Liver (tissue), 9 donors: ENCODE results near the gene PLEKHA7. TPM values are rescaled to one million over a fixed set of nuclear protein-coding genes. Genes with fewer than 3 reads are reported as not detected.

Source experiments
- DNase-seq: peaks from one replicate; pipeline ENCODE4 v3.0.0-alpha.2; 2017; ENCODE audit warnings: low spot score
- H3K27ac ChIP-seq, 2 donors: one replicate each; pipeline ENCODE4 v1.7.0; 2013; ENCODE audit warnings: inconsistent platforms in 2 of 2, low read length in 2 of 2, control low read depth in 1 of 2, low read depth in 1 of 2, mild to moderate bottlenecking in 1 of 2
- H3K27me3 ChIP-seq, 4 donors: one replicate each; pipeline versions ENCODE4 v1.6.1 to v1.7.0; 2013; ENCODE audit warnings: low read length in 3 of 4, inconsistent platforms in 1 of 4, mild to moderate bottlenecking in 1 of 4, moderate library complexity in 1 of 4; ENCODE audit not compliant: control insufficient read depth in 4 of 4, insufficient read depth in 4 of 4
- H3K36me3 ChIP-seq, 4 donors: one replicate each; pipeline versions ENCODE4 v1.6.1 to v1.7.0; 2013; ENCODE audit warnings: low read length in 3 of 4, mild to moderate bottlenecking in 3 of 4, low read depth in 1 of 4, moderate library complexity in 1 of 4; ENCODE audit not compliant: control insufficient read depth in 4 of 4, insufficient read depth in 3 of 4
- H3K4me1 ChIP-seq, 4 donors: one replicate each; pipeline versions ENCODE4 v1.6.1 to v1.7.0; 2013; ENCODE audit warnings: low read length in 3 of 4, mild to moderate bottlenecking in 3 of 4, moderate library complexity in 1 of 4; ENCODE audit not compliant: control insufficient read depth in 4 of 4, insufficient read depth in 4 of 4
- H3K4me3 ChIP-seq, 3 donors: one replicate each; pipeline versions ENCODE4 v1.6.1 to v1.7.0; 2013; ENCODE audit warnings: low read length in 3 of 3, control low read depth in 1 of 3, low read depth in 1 of 3, mild to moderate bottlenecking in 1 of 3
- H3K9ac ChIP-seq, 2 donors: one replicate each; pipeline ENCODE4 v1.7.0; 2013; ENCODE audit warnings: low read length in 2 of 2, mild to moderate bottlenecking in 2 of 2, moderate library complexity in 2 of 2, control low read depth in 1 of 2, low read depth in 1 of 2
- H3K9me3 ChIP-seq, 4 donors: one replicate each; pipeline versions ENCODE4 v1.6.1 to v1.7.0; 2013; ENCODE audit warnings: low read length in 3 of 4; ENCODE audit not compliant: control insufficient read depth in 4 of 4
- EGR1 ChIP-seq, 2 donors: IDR thresholded peaks; 2 replicates each; pipeline ENCODE4 v1.6.1; 2016 to 2018; ENCODE audit warnings: antibody characterized with exemption in 2 of 2, low read depth in 2 of 2
- FOXA1 ChIP-seq: IDR thresholded peaks from 2 replicates; pipeline ENCODE4 v1.6.1; 2016; ENCODE audit warnings: antibody characterized with exemption
- FOXA2 ChIP-seq: IDR thresholded peaks from 2 replicates; pipeline ENCODE4 v1.6.1; 2016; ENCODE audit warnings: antibody characterized with exemption
- GABPA ChIP-seq, 2 donors: IDR thresholded peaks in 1 of 2; conservative IDR thresholded peaks in 1 of 2; 2 replicates each; pipeline ENCODE4 v1.6.1; 2016; ENCODE audit warnings: antibody characterized with exemption in 2 of 2, mild to moderate bottlenecking in 1 of 2, moderate library complexity in 1 of 2
- HNF4A ChIP-seq, 2 donors: conservative IDR thresholded peaks; 2 replicates each; pipeline ENCODE4 v1.6.1; 2016; ENCODE audit warnings: antibody characterized with exemption in 2 of 2, mild to moderate bottlenecking in 2 of 2
- HNF4G ChIP-seq: IDR thresholded peaks from 2 replicates; pipeline ENCODE4 v1.6.1; 2016; ENCODE audit warnings: antibody characterized with exemption
- JUND ChIP-seq, 2 donors: IDR thresholded peaks; 2 replicates each; pipeline ENCODE4 v1.6.1; 2016; ENCODE audit warnings: antibody characterized with exemption in 2 of 2
- NR2F2 ChIP-seq: IDR thresholded peaks from 2 replicates; pipeline ENCODE4 v1.6.1; 2016; ENCODE audit warnings: antibody characterized with exemption
- RAD21 ChIP-seq, 2 donors: IDR thresholded peaks; 2 replicates each; pipeline ENCODE4 v1.6.1; 2016; ENCODE audit warnings: antibody characterized with exemption in 2 of 2, mild to moderate bottlenecking in 2 of 2
- RXRA ChIP-seq, 2 donors: IDR thresholded peaks; 2 replicates each; pipeline ENCODE4 v1.6.1; 2017 to 2018; ENCODE audit warnings: antibody characterized with exemption in 2 of 2, mild to moderate bottlenecking in 1 of 2
- SP1 ChIP-seq: IDR thresholded peaks from 2 replicates; pipeline ENCODE4 v1.6.1; 2018; ENCODE audit warnings: antibody characterized with exemption, mild to moderate bottlenecking
- TAF1 ChIP-seq: conservative IDR thresholded peaks from 2 replicates; pipeline ENCODE4 v1.6.1; 2016; ENCODE audit warnings: antibody characterized with exemption, mild to moderate bottlenecking
- YY1 ChIP-seq: IDR thresholded peaks from 2 replicates; pipeline ENCODE4 v1.6.1; 2016; ENCODE audit warnings: antibody characterized with exemption, mild to moderate bottlenecking
- WGBS: extraction: QIAGEN DNeasy Blood & Tissue Kit; methylation state at CpG from one replicate; pipeline ENCODE4 v1.1.7; 2013; 5-methylcytosine and 5-hydroxymethylcytosine counted together
- polyA plus RNA-seq, 2 donors: library from polyadenylated mRNA; stranded (reverse) in 1 of 2; unstranded in 1 of 2; fragments of 200-250 nt in 1 of 2; fragments of >200 nt in 1 of 2; fragmentation: Nextera tagmentation in 1 of 2; extraction: Ambion mirVana in 1 of 2; gene quantifications; one replicate each; pipeline versions ENCODE4 v1.2.1 to v1.2.3, GENCODE V29; 2013 to 2015
- total RNA-seq, 2 donors: library from RNA; depleted of rRNA; stranded (reverse); fragments of >200 nt; gene quantifications; one replicate each; pipeline ENCODE4 v1.2.3, GENCODE V29; 2014
- TF ChIP-seq, protein P1 (sequence below): fragments of 150-350 bp; IDR thresholded peaks from 2 replicates; pipeline ENCODE4 v1.5.1; 2017; ENCODE audit warnings: improper control_type of control experiment, low read depth, low read length; ENCODE audit not compliant: missing input control
- TF ChIP-seq, protein P2 (sequence below): IDR thresholded peaks from 2 replicates; pipeline ENCODE4 v1.6.1; 2016; ENCODE audit warnings: antibody characterized with exemption
- TF ChIP-seq, protein P3 (sequence below): IDR thresholded peaks from 2 replicates; pipeline ENCODE4 v1.6.1; 2016; ENCODE audit warnings: antibody characterized with exemption
- TF ChIP-seq, protein P4 (sequence below): IDR thresholded peaks from 2 replicates; pipeline ENCODE4 v1.6.1; 2016; ENCODE audit warnings: antibody characterized with exemption
- donor health status: healthy.
- donor health status: healthy.
- donor health status: healthy.
- donor health status: healthy.
- donor health status: healthy.

PLEKHA7 gene
- total and polyA plus RNA-seq, 4 donors = 6.1 to 28.8 (median 8.5) TPM

DNA sequence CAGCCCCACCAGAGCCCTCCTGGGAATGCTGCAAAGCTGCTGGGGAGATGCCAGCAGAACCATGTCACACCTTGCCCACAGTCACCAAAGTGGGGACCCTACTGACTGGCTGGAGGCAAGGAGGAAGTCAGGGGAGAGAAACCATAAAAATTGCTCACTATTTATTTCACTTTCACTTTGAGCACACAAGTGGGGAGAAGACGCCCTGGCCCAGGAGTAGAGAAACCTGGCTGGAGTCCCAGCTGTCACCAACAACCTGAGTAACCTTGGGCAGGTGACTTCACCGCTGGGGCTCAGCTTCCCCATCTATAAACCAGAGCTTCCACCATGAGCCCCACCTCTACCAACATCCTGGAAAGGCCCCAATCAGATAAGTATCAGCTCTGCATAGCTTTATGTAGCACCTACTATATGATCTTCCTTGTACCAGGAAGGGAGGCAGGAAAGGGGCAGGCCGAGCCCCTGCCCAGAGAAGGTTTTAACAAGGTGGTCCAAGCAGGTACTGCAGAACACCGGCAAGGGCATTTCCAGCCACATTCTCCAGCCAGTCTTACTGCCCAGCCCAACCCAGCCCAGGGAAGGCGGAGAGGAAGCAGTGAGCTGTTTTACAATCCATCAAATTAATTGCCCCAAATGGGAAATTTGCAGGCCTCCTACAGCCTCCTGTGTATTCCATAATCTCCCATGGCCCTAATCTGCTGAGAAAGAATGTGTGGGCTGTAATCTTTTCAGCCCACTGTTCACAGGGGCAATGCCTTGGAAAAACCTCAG lies 27.6 kb downstream of the PLEKHA7 start (continued):
- TF ChIP-seq, protein P1, sequence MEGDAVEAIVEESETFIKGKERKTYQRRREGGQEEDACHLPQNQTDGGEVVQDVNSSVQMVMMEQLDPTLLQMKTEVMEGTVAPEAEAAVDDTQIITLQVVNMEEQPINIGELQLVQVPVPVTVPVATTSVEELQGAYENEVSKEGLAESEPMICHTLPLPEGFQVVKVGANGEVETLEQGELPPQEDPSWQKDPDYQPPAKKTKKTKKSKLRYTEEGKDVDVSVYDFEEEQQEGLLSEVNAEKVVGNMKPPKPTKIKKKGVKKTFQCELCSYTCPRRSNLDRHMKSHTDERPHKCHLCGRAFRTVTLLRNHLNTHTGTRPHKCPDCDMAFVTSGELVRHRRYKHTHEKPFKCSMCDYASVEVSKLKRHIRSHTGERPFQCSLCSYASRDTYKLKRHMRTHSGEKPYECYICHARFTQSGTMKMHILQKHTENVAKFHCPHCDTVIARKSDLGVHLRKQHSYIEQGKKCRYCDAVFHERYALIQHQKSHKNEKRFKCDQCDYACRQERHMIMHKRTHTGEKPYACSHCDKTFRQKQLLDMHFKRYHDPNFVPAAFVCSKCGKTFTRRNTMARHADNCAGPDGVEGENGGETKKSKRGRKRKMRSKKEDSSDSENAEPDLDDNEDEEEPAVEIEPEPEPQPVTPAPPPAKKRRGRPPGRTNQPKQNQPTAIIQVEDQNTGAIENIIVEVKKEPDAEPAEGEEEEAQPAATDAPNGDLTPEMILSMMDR = no peak
- TF ChIP-seq JUND (IDR thresholded peaks at IDR 0.05) = no peak
- TF ChIP-seq RAD21 (IDR thresholded peaks at IDR 0.05) = no peak
- TF ChIP-seq EGR1 (IDR thresholded peaks at IDR 0.05; ENCODE audit: low read depth in 2 of 2) = no peak
- no peak for TF ChIP-seq HNF4G
- no peak for TF ChIP-seq RXRA (IDR thresholded peaks at IDR 0.05)
- TF ChIP-seq SP1 = no peak
- no peak for TF ChIP-seq TAF1
- no peak for TF ChIP-seq GABPA (IDR thresholded peaks at IDR 0.05 in 1 of 2, conservative IDR thresholded peaks at IDR 0.05 in 1 of 2)
- TF ChIP-seq FOXA1 = no peak
- TF ChIP-seq, protein P2, sequence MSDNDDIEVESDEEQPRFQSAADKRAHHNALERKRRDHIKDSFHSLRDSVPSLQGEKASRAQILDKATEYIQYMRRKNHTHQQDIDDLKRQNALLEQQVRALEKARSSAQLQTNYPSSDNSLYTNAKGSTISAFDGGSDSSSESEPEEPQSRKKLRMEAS = no peak
- no peak for TF ChIP-seq NR2F2
- no peak for TF ChIP-seq YY1

DNA sequence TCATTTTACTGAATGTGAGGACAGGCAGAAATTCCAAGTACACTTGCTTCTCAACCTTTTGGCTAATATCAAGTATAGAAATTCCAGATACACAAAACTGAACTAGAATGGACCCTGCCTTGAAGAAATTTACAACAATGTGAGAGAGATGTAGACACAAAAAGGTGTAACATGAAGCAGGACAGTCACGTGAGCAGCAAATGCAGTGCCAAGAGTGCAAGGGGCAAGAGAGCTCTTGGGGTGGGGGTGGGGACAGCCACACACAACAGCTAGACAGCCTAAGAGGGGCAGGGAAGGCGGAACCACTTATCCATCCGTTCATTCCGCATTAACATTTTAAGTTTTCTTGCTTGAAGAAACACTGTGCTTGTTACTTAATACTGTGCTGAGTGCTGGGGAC lies 28.9 kb downstream of the PLEKHA7 start:
- H3K4me1 ChIP-seq = peaks cover 8 to 27% (median 19%) of the 10 kb centered on the region in 4 donors
- 59% methylated on average over 4 of the region's 4 CpGs for WGBS
- H3K9me3 ChIP-seq = no peaks in the 10 kb centered on the region
- H3K4me3 ChIP-seq = no peak overlapping the region
- TF ChIP-seq RXRA (IDR thresholded peaks at IDR 0.05) (peak; percentile 17 to 52), EGR1 (IDR thresholded peaks at IDR 0.05; ENCODE audit: low read depth in 2 of 2) (no peak), HNF4G (peak; percentile 32), NR2F2 (no peak), YY1 (no peak), RAD21 (IDR thresholded peaks at IDR 0.05) (no peak), HNF4A (conservative IDR thresholded peaks at IDR 0.05) (peak; percentile 59 to 70)
- TF ChIP-seq, protein P3, sequence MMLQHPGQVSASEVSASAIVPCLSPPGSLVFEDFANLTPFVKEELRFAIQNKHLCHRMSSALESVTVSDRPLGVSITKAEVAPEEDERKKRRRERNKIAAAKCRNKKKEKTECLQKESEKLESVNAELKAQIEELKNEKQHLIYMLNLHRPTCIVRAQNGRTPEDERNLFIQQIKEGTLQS = no peak
- H3K9ac ChIP-seq = no peak overlapping the region
- H3K36me3 ChIP-seq = no peaks in the 10 kb centered on the region
- no peak overlapping the region for H3K27ac ChIP-seq
- peak; percentile 46 for DNase-seq
- no peaks in the 10 kb centered on the region for H3K27me3 ChIP-seq

DNA sequence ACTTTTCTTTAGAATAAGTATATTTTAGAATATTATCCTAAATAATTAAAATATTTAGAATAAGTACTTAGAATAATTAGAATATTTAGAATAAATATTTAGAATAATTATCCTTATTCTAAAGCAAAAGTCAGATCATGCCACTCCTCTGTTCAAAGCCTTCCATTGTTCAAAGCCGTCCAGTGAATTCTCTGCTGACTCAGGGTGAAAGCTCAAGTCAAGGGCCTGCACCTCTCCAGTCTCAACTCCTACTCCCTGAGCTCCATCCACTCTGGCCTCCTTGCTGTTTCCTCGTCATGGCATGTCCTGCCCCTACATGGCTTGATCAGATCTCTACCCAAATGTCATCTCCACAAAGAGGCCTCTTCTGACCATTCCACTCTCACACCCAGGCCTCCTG lies 30.0 kb downstream of the PLEKHA7 start:
- Histone ChIP-seq H3K9ac (no peak overlapping the region), H3K27me3 (no peaks in the 10 kb centered on the region), H3K27ac (no peak overlapping the region), H3K4me3 (no peak overlapping the region), H3K4me1 (peaks cover 8 to 32% (median 22%) of the 10 kb centered on the region in 4 donors), H3K36me3 (no peaks in the 10 kb centered on the region), H3K9me3 (no peaks in the 10 kb centered on the region)
- DNase-seq = no peak
- TF ChIP-seq, protein P3 = no peak
- no peak for TF ChIP-seq HNF4A (conservative IDR thresholded peaks at IDR 0.05)
- TF ChIP-seq FOXA2 = no peak
- TF ChIP-seq, protein P4, sequence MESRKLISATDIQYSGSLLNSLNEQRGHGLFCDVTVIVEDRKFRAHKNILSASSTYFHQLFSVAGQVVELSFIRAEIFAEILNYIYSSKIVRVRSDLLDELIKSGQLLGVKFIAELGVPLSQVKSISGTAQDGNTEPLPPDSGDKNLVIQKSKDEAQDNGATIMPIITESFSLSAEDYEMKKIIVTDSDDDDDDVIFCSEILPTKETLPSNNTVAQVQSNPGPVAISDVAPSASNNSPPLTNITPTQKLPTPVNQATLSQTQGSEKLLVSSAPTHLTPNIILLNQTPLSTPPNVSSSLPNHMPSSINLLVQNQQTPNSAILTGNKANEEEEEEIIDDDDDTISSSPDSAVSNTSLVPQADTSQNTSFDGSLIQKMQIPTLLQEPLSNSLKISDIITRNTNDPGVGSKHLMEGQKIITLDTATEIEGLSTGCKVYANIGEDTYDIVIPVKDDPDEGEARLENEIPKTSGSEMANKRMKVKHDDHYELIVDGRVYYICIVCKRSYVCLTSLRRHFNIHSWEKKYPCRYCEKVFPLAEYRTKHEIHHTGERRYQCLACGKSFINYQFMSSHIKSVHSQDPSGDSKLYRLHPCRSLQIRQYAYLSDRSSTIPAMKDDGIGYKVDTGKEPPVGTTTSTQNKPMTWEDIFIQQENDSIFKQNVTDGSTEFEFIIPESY = no peak
- TF ChIP-seq JUND (IDR thresholded peaks at IDR 0.05) = no peak
- TF ChIP-seq, protein P1 = no peak
- no peak for TF ChIP-seq RXRA (IDR thresholded peaks at IDR 0.05)
- TF ChIP-seq EGR1 (IDR thresholded peaks at IDR 0.05; ENCODE audit: low read depth in 2 of 2) = no peak
- WGBS = 94% methylated on average over 2 of the region's 2 CpGs
